Karpas-422 (cell line): ENCODE measurements around the gene GIPC2. TPM values are rescaled to one million over a fixed set of nuclear protein-coding genes. Genes with fewer than 3 reads are reported as not detected.

ENCODE experiments used
- DNase-seq: peaks from one replicate; pipeline ENCODE4 v3.0.0-alpha.2; 2015
- H2AFZ ChIP-seq: fragments of 200-600 bp; sonication (generic); 2 replicates; pipeline ENCODE4 v1.6.1; 2014; ENCODE audit warnings: antibody characterized with exemption, low read length, mixed read lengths
- H3K27ac ChIP-seq: fragments of 200-600 bp; sonication (generic); 2 replicates; pipeline ENCODE4 v1.5.1; 2014; ENCODE audit warnings: mild to moderate bottlenecking, low read length, moderate library complexity
- H3K27me3 ChIP-seq: fragments of 200-600 bp; sonication (generic); 2 replicates; pipeline ENCODE4 v1.6.1; 2014; ENCODE audit warnings: low read length, mixed read lengths
- H3K36me3 ChIP-seq: fragments of 200-600 bp; sonication (generic); 2 replicates; pipeline ENCODE4 v1.6.1; 2014; ENCODE audit warnings: low read length, mixed read lengths; ENCODE audit not compliant: insufficient read depth
- H3K4me1 ChIP-seq: fragments of 200-600 bp; sonication (generic); 2 replicates; pipeline ENCODE4 v1.6.1; 2014; ENCODE audit warnings: mild to moderate bottlenecking, low read length, mixed read lengths
- H3K4me2 ChIP-seq: fragments of 200-600 bp; sonication (generic); 2 replicates; pipeline ENCODE4 v1.6.1; 2014; ENCODE audit warnings: low read length, low read depth, mild to moderate bottlenecking; ENCODE audit not compliant: poor library complexity, severe bottlenecking
- H3K4me3 ChIP-seq: fragments of 200-600 bp; sonication (generic); 2 replicates; pipeline ENCODE4 v1.5.1; 2014; ENCODE audit warnings: mild to moderate bottlenecking, antibody characterized with exemption, low read length, mixed read lengths
- H3K79me2 ChIP-seq: fragments of 200-600 bp; sonication (generic); 2 replicates; pipeline ENCODE4 v1.6.1; 2014; ENCODE audit warnings: mild to moderate bottlenecking, low read length, mixed read lengths
- H3K9ac ChIP-seq: fragments of 200-600 bp; sonication (generic); 2 replicates; pipeline ENCODE4 v1.6.0; 2014; ENCODE audit warnings: low read length
- H3K9me2 ChIP-seq: fragments of 200-600 bp; sonication (generic), shearing (Covaris generic); replicated peaks from 2 replicates; pipeline ENCODE4 v1.6.0; 2014; ENCODE audit warnings: mild to moderate bottlenecking, low read length, moderate library complexity; ENCODE audit not compliant: insufficient read depth
- H3K9me3 ChIP-seq: fragments of 300-700, 200-600 bp; sonication (generic); 2 replicates; pipeline ENCODE4 v1.6.1; 2014; ENCODE audit warnings: low read length, mixed read lengths
- H4K20me1 ChIP-seq: fragments of 200-600 bp; sonication (generic); 2 replicates; pipeline ENCODE4 v1.6.1; 2014; ENCODE audit warnings: mild to moderate bottlenecking, antibody characterized with exemption, low read length, low read depth; ENCODE audit not compliant: insufficient read depth
- total RNA-seq: library from RNA; depleted of rRNA; stranded (reverse); fragments of >200 nt; shearing (Covaris generic); gene quantifications from 2 replicates; pipeline ENCODE4 v1.2.3, GENCODE V29; 2014; ENCODE audit warnings: low replicate concordance

GIPC2 gene
- total RNA-seq, 1 experiment from 2014 or later: 0.15 TPM

- no peaks in the 10 kb centered on the region for H3K9me2 ChIP-seq
- H2AFZ ChIP-seq: no peak overlapping the region
- H4K20me1 ChIP-seq: no peaks in the 10 kb centered on the region
- H3K4me2 ChIP-seq: peak overlapping the region; percentile 36
- H3K36me3 ChIP-seq: no peaks in the 10 kb centered on the region
- H3K9ac ChIP-seq: no peak overlapping the region
- DNase-seq: no peak
- no peak overlapping the region for H3K4me3 ChIP-seq
- H3K79me2 ChIP-seq: no peaks in the 10 kb centered on the region
- H3K9me3 ChIP-seq: no peaks in the 10 kb centered on the region
- H3K4me1 ChIP-seq: no peaks in the 10 kb centered on the region; the same call in 1 of the 2 replicates
- no peak overlapping the region for H3K27ac ChIP-seq
- H3K27me3 ChIP-seq: no peaks in the 10 kb centered on the region
These were observed 87.2 kb downstream of the GIPC2 start for GRCh38 chr1:78132948-78133322.

DNA sequence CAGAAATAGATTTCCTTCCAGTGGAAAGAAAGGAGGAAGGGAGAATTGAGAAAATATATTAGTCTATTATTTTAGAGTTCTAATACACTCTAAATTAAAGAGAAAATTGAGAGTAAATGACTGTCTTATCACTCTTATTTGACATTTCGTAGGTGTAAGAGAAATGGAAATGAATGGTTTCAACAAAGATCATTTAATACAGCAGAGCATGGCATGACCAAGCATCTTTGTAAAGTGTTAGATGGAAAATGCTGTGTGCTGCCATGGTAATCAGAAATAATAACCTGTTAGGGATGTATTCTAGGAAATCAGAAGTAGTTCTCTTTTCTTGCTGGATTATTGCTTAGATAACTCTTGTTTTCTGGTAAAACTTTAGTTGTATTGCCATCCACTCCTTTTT, 90.9 kb downstream of the GIPC2 start:
- Histone ChIP-seq H4K20me1 (no peaks in the 10 kb centered on the region), H2AFZ (no peak overlapping the region), H3K36me3 (no peaks in the 10 kb centered on the region), H3K9ac (no peak overlapping the region), H3K27ac (no peak overlapping the region), H3K9me3 (no peaks in the 10 kb centered on the region), H3K79me2 (no peaks in the 10 kb centered on the region), H3K4me3 (no peak overlapping the region), H3K9me2 (no peaks in the 10 kb centered on the region), H3K4me2 (no peak overlapping the region), H3K27me3 (no peaks in the 10 kb centered on the region), H3K4me1 (no peaks in the 10 kb centered on the region; the same call in 1 of the 2 replicates)
- DNase-seq: no peak

- no peaks in the 10 kb centered on the region for H3K36me3 ChIP-seq
- no peaks in the 10 kb centered on the region for H3K9me2 ChIP-seq
- no peaks in the 10 kb centered on the region for H3K4me1 ChIP-seq
- no peak overlapping the region for H3K4me3 ChIP-seq
- H3K9ac ChIP-seq: no peak overlapping the region
- no peak overlapping the region for H3K27ac ChIP-seq
- H3K9me3 ChIP-seq: no peaks in the 10 kb centered on the region
- DNase-seq: no peak
- no peaks in the 10 kb centered on the region for H4K20me1 ChIP-seq
- H3K79me2 ChIP-seq: no peaks in the 10 kb centered on the region
- H3K27me3 ChIP-seq: no peaks in the 10 kb centered on the region
- H2AFZ ChIP-seq: no peak overlapping the region
- no peak overlapping the region for H3K4me2 ChIP-seq
These were observed 95.9 kb downstream of the GIPC2 start for GRCh38 chr1:78141531-78142231.

DNA sequence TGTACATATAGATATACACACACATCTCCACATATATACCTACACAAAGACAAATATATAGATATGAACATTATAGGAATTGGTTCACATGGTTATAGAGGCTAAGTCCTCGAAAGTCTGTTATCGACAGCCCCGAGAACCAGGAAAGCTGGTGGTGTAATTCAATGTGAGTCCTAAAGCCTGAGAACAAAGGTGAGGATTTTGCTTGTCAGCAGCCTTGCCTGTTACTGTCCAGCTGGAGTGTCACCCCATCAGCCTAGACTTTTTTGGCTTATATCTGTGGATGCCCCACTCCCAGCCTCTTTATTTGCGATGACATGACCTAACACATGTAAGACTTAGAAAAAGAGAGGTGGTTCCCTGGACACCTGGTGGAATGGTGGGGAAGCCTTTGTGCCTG, 97.0 kb downstream of the GIPC2 start:
- Histone ChIP-seq H3K9me3 (no peaks in the 10 kb centered on the region), H3K4me2 (no peak overlapping the region), H2AFZ (peak overlapping the region; percentile 54; the same call in 1 of the 2 replicates), H3K4me3 (no peak overlapping the region), H3K9me2 (no peaks in the 10 kb centered on the region), H4K20me1 (no peaks in the 10 kb centered on the region), H3K27ac (no peak overlapping the region), H3K27me3 (no peaks in the 10 kb centered on the region), H3K4me1 (no peaks in the 10 kb centered on the region), H3K79me2 (no peaks in the 10 kb centered on the region), H3K36me3 (no peaks in the 10 kb centered on the region), H3K9ac (no peak overlapping the region)
- no peak for DNase-seq

DNA sequence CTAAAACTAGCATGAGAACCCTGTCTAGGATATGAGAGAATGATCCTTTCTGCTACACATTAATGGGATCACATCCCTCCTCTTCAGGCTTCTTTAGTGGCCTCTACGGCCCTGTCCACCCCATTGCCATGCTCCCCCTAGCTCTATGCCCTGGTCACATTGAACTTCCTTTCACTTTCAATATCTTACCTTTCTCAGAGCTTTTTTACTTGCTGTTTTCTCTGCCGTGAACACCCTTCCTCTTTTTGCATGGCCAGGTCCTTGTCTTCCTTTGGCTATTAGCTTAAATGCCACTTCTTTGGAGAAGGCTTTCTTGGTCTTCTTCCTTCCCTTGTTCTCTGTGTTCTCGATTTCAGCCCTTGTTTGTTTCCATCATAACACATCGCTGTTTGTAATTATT, 97.4 kb downstream of the GIPC2 start:
- Histone ChIP-seq H3K4me3 (no peak overlapping the region), H3K27ac (no peak overlapping the region), H3K9ac (no peak overlapping the region), H3K36me3 (no peaks in the 10 kb centered on the region), H4K20me1 (no peaks in the 10 kb centered on the region), H2AFZ (peak overlapping the region; percentile 54; the same call in 1 of the 2 replicates), H3K9me2 (no peaks in the 10 kb centered on the region), H3K27me3 (no peaks in the 10 kb centered on the region), H3K9me3 (no peaks in the 10 kb centered on the region), H3K4me1 (no peaks in the 10 kb centered on the region), H3K79me2 (no peaks in the 10 kb centered on the region), H3K4me2 (peak overlapping the region; percentile 11)
- no peak for DNase-seq

- H3K9me2 ChIP-seq: no peaks in the 10 kb centered on the region
- H3K9me3 ChIP-seq: no peaks in the 10 kb centered on the region
- peak overlapping the region; percentile 54; the same call in 1 of the 2 replicates for H2AFZ ChIP-seq
- no peaks in the 10 kb centered on the region for H3K4me1 ChIP-seq
- H3K79me2 ChIP-seq: no peaks in the 10 kb centered on the region
- no peak overlapping the region for H3K27ac ChIP-seq
- DNase-seq: no peak
- no peak overlapping the region for H3K9ac ChIP-seq
- H4K20me1 ChIP-seq: no peaks in the 10 kb centered on the region
- H3K27me3 ChIP-seq: no peaks in the 10 kb centered on the region
- H3K4me3 ChIP-seq: no peak overlapping the region
- no peak overlapping the region for H3K4me2 ChIP-seq
- H3K36me3 ChIP-seq: no peaks in the 10 kb centered on the region
These were observed 97.9 kb downstream of the GIPC2 start for GRCh38 chr1:78143673-78144072.

GRCh38 chr1:78145105-78145580, 99.4 kb downstream of the GIPC2 start:
- H3K4me1 ChIP-seq: no peaks in the 10 kb centered on the region
- no peaks in the 10 kb centered on the region for H4K20me1 ChIP-seq
- no peaks in the 10 kb centered on the region for H3K79me2 ChIP-seq
- H3K4me2 ChIP-seq: no peak overlapping the region
- no peak overlapping the region for H3K27ac ChIP-seq
- no peak overlapping the region for H3K9ac ChIP-seq
- H2AFZ ChIP-seq: no peak overlapping the region
- no peaks in the 10 kb centered on the region for H3K36me3 ChIP-seq
- peak; percentile 81 for DNase-seq
- H3K4me3 ChIP-seq: no peak overlapping the region
- H3K9me2 ChIP-seq: no peaks in the 10 kb centered on the region
- no peaks in the 10 kb centered on the region for H3K9me3 ChIP-seq
- no peaks in the 10 kb centered on the region for H3K27me3 ChIP-seq

DNA sequence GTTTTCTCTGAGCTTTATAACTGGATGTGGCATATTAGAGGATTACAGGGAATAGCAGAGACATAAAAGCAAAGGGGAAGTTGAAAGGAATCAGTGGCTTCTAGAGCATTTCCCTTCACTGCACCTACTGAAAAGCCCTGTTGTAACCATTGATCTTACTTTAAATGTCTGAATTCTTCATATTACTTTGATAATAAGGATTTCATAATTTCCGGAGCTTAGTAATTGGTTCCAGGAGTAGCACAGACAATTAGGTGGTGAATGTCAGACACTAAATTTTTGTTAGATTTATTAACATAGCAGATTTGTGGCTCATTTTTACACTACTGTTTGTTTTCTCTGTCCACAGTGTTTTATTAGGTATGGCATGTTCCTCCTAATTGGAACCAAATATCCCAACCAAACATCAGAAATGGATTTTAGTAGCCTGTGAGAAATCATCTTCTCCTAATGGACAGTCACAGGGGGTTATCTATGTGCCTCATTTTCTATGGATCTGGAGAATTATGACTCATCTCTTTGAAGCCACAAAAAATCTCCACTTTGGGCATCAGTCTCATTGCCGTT, 100.5 kb downstream of the GIPC2 start:
- H3K4me3 ChIP-seq: no peak overlapping the region
- H3K27me3 ChIP-seq: no peaks in the 10 kb centered on the region
- no peaks in the 10 kb centered on the region for H3K9me2 ChIP-seq
- no peak overlapping the region for H3K4me2 ChIP-seq
- H4K20me1 ChIP-seq: no peaks in the 10 kb centered on the region
- no peak for DNase-seq
- no peaks in the 10 kb centered on the region for H3K79me2 ChIP-seq
- no peaks in the 10 kb centered on the region for H3K36me3 ChIP-seq
- H3K4me1 ChIP-seq: no peaks in the 10 kb centered on the region
- H3K27ac ChIP-seq: no peak overlapping the region
- no peak overlapping the region for H3K9ac ChIP-seq
- H2AFZ ChIP-seq: no peak overlapping the region
- H3K9me3 ChIP-seq: no peaks in the 10 kb centered on the region
